ENCODE measurements around the gene SV2B.

DNA sequence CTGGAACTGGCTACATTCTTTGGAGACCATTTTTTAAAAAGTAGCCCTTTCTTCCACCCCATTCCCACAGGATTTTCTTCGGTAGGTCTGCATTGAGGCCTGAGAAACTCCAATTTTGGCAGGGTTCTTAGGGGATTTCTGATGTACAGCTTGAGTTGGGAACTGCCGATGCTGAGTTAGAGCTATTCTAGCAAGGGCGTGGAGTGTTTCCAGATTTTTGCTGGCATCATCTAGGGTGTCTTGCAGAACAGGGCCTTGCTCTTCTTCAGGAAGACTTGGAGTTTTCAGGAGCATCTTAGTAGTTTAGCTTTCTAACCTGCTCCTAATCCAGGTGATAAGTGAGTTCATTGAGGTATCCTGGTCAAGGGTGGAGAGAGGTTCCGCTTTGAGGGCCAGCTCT lies 41.0 kb downstream of the SV2B start:
- TF ChIP-seq, protein P1, sequence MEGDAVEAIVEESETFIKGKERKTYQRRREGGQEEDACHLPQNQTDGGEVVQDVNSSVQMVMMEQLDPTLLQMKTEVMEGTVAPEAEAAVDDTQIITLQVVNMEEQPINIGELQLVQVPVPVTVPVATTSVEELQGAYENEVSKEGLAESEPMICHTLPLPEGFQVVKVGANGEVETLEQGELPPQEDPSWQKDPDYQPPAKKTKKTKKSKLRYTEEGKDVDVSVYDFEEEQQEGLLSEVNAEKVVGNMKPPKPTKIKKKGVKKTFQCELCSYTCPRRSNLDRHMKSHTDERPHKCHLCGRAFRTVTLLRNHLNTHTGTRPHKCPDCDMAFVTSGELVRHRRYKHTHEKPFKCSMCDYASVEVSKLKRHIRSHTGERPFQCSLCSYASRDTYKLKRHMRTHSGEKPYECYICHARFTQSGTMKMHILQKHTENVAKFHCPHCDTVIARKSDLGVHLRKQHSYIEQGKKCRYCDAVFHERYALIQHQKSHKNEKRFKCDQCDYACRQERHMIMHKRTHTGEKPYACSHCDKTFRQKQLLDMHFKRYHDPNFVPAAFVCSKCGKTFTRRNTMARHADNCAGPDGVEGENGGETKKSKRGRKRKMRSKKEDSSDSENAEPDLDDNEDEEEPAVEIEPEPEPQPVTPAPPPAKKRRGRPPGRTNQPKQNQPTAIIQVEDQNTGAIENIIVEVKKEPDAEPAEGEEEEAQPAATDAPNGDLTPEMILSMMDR (IDR thresholded peaks at IDR 0.05) = no peak
- no peak for TF ChIP-seq POLR2A (IDR thresholded peaks at IDR 0.05)

All from lower leg skin (tissue), 3 donors.